GM18858 (cell line): Measurements from ENCODE around the gene GDPD5.

Experiments used
- ATAC-seq: cut with Tn5 transposase; IDR thresholded peaks from one replicate; pipeline ENCODE4 v1.9.1; 2021; ENCODE audit not compliant: unreplicated experiment

GDPD5 gene

DNA sequence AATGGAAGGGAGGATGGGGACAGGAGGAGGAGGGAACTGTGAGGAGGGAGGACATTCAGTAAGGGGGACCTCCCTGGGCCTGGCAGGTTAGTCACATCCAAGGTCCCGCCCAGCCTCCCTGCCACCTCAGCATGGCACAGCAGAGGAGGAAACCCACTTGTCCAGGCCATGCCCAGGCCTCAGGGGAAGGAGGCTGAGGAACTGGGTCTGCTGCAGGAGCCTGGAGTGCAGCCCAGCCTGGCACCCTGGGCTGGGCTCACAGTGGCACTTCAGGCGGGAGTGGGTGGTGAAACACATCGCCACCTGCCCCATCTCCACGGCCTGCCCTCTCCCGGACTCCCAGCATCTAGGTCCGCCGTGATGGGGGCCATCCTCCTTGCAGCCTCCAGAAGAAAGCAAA, 75.5 kb downstream of the GDPD5 start:
- ATAC-seq, result no peak

DNA sequence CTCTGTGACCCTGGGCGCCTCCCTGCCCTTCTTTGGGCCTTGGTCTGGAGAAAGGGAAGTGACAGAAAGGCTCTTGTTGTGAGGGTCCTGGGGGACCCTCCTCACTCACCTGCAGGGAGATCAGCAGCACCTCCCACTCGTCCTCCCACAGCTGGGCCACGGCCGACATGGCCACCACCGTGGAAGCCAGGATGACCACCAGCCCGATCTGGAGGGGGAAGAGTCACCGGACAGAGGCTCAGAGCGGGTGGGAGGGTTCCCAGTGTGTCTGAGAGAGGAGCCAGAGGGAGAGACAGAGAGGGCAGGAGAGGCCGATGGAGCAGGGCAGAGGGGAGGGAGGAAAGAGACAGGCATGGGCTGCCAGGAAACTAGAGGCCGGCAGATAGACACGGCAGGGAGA, 76.0 kb downstream of the GDPD5 start:
- ATAC-seq, result no peak

DNA sequence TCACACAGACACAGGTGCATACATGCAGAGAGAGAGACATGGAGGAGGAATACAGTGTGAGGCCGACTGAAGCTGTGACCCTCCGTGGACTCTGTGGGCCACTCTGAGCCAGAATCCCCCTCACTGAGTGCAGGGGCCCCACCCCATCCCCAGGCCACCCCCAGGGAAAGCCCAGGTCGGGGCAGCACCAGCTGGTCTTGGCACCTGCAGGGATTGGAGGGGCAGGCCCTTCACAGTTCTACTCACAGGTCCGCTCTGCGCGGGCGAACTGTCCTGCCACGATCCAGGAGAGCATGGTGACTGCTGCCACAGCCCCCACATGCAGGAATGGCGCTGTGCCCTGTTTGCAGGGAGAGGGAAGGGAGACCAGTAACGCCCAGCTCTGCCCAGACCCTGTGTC, 76.5 kb downstream of the GDPD5 start:
- ATAC-seq, result no peak

DNA sequence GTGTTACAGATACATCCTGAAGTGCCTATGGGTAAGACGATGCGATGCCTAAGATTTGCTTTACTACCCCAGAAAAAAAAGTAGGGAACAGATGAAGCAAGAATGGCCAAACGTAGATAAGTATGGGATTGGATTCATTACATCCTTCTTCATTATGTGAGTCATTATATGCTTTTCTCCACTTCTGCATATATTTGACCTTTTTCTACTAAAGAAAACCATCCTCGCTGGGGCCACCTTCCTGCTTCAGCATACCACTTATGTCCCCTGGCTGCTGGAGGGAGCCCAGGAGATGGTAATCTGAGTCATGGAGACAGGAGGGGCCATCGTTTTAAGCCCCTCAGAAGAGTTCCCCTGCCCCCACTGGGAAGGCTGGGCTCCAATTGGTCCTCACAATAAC, 78.3 kb downstream of the GDPD5 start:
- ATAC-seq, result no peak

DNA sequence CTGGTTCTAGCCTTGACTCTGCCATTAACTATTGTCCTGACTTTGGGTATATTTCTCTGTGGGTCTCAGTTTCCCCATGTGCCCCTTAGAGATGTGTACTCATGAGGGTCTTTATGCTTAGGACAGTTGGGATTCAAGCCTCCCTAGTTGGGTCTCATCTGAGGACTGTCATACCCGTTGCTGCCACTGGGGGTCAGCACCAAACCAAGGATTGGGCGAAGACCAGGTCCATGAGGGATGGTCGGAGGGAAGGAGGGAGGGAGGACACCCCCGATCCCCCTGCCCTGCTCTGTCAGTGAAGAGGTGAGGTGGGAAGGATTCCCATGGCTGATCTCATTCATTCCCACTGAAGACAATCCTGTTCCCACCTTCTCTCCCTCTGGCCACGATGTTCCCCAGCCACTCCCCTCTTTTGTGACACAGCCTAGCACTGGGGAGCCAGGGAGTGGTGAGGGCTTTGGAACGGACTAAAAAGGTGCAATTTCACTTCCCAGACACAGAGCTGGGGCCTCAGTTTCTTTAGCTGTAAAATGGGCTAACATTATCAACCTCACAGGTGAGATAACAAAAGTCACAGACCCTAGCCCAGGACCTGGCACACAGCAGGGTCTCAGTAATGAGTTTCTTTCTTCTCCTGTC, 80.3 kb downstream of the GDPD5 start:
- ATAC-seq, result no peak

DNA sequence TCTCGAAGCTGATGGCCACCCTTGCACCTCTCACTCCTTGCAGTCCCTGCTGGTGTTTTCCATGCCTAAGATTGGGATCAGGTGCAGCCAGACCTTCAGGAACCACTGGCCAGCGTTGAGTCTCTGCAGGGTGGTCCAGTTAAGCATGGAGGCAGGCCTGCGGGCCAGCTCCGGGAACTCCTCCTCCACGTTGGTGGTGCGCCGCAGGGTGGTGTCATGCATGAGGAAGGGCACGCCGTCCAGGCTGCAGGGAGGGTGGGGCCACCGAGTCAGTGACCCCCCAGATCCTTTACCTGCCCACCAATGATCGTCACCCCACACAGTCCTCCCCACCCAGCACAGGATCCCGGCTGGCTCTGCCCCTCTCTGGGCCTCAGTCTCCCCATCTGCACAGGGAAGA, 82.7 kb downstream of the GDPD5 start:
- no peak for ATAC-seq

DNA sequence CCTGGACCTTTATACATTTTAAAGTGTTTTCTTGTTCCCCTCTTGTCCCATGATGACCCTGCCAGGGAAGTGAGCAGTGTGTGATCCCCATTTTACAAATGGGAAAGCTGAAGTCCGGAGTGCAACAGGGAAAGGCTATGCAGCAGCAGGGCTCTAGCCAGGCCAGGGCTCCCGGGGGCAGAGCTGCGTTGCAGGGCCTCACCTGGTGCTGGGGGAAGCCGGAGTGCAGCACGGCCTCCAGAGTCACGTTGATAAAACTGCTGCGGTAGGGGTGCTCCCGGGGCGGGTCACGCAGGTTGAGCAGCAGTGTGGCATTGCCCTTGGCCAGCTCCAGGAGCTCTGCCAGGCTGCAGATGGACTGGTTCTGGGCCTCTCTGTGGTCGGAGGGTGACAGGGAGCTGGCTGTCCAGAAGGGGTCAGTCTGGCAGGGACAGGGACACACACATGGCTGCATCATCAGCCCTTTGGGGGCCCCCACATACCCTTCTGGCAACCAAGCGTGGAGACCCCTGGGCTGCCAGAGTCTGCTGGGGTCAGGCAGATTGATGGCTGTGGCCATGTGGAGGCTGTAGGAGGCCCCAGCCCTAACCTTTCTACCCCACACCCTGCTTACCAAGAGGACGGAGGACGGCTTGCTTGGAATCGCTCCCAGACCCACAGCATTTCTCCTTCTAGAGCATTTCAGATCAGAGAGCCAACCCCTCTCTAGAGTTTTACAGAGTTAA, 83.4 kb downstream of the GDPD5 start:
- ATAC-seq, result no peak

DNA sequence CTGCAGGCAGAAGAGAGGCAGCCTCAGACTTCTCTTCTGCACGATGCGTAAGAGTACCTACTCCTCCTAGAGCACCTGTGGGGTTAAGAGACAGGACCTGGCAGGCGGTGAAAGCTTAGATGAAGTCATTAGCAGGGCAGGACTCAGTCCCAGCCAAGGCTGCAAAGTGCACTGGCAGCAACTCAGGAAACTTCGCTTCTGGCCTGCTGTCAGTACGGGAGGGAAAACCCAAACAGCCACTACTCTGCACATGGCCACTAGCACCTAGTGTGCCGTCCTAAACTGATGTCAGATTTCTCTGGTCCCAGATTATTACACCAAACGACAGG, 84.0 kb downstream of the GDPD5 start:
- no peak for ATAC-seq

DNA sequence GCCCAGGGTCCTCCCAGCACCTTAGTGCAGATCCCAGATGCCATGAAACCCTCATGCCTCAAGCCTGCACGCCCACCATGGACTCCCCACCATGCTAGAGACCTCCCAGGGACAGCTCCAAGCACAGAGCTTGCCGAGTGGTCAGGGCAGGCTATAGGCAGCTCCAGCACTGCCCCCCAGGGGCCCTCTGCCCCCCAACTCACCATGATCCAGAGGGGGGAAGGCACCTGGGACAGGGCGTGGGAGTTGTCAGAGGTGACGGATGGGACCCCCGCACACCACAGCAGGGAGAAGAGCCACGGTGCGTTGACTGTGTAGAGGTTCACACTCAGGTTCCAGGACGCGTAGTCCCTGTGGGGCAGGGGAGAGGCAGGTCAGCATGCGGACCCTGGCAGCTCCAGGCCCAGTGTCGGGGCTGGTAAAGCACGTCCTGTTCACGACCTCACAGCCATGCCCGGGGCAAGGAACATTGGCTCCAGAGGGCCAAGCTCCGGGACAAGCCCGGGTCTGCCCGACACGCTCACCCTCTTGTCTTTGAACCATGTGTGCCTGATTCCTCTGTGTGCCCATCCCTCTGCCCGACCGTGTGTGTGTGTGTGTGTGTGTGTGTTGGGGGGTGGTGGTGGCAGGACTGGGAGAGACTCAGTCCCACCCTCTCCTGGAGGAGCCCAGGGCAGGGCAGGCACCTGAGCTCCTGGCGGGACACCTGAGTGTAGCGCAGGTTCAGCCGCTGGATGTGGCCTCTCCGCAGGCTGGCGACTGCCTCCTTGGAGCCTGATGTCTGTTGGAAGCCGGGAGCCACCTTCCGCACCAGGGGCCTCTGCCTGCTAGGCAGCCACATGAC, 84.6 kb downstream of the GDPD5 start:
- ATAC-seq, result no peak

DNA sequence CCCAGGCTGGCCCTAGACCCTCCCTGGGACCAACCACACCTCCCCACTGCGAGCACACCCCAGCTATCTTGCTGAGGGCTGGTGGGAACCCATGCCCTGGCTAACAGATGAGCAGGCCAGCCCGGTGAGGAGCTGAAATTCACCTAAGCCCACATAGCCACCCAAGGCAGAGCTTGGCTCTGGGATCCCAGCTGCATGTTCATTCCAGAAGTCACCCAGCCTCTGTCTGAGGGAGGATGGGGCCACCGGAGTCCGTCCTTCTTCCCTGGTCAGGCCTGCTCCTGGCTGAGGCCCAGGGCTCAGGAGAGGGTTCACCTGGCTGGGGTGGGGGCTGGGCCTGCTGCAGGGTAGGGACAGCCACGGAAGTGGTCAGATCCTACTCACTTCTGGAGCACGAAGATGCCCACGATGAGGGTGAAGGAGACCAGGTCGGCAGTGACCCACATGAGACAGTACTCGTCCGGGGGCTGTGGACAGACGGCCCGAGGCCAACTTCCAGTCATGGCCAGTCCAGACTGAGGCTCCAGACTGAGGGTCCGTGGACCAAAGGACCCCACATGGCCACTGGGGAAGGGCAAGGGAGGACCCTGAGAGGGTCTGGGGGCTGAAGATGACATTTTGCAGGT, 86.1 kb downstream of the GDPD5 start:
- ATAC-seq, result no peak

DNA sequence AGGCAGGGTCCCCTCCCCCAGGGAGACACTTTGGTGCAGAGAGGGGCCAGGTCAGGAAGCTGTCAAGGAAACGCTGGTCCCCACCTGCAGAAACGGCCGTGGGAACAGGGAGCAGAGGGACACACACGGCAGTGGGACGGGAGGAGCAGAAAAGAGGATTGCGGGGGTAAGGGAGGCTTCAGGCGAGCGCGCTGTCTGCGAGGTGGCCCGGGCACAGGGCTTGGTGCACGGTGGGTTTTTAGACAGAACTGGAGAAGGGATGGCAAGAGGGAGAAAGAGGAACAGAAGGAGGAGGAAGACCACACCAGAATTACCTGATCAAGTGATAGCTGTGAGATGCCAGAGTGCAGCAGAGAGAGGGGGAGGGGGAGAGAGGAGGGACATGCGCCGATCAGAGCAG, 86.7 kb downstream of the GDPD5 start:
- ATAC-seq, result no peak

DNA sequence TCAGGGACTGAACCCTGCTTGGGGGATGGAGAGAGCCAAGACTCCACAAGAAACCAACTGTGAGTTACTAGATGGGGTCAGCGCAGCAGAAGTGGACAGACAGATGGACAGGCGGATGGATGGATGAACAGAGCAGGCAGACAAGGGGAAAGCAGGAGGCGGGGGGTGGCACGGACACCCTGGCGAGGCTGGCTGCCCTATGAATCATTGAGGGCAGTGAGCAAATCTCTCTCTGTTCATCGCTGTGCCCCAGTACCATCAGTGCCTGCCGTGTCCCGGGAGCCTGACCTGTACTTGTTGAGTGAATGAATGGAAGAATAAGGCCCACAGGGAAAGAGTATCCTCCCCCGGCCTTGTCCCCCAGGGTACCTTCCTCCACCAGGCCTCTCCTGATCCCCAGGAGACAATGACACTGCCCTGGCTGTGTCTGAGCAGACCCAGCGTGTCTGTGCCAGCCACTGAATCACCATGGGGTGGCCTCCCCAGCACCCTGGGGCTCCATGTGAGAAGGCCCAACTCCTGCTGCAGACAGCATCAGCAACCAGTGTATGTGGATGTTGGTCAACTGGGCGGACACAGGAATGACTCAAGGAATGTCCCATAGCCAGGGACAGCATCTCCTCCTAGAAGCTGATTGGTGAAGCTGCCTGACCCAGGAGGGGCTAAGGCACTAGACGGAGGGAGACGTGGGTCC, 87.6 kb downstream of the GDPD5 start:
- no peak for ATAC-seq

DNA sequence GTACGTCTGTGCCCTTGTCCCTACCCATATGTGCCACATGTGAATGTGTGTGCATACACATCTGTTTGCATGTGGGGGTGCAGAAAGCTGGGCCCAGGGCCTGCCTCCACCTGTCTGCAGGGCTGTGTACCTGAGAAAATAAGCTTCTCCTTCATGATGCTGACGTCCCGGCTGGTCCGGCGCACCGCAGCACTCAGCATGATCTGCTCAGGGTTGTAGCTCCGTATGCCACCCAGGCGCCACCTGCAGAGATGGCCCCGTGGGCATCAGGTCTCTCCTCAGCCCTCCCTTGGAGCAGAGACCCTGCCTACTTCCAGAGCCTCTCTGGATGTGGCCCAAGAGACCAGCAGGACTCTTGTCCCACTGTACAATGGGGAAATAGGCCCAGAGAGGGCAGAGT, 88.9 kb downstream of the GDPD5 start:
- ATAC-seq, result no peak

DNA sequence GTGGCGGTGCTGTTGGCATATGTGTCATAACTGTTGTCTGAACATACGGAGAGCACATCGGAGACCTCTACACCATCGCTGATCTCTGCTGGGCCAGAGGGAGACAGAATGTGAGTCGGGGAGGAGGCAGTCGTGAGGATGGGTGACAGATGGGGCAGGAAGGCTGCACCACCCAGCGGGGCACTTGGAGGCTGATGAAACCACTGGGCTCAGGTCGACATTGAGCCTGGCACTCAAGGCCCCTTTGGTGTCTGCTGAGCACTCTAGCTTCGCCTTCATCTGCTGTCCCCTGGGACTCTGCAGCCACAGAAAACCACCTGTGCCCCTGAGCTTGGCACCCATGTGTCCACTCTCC, 90.2 kb downstream of the GDPD5 start:
- ATAC-seq, result no peak

DNA sequence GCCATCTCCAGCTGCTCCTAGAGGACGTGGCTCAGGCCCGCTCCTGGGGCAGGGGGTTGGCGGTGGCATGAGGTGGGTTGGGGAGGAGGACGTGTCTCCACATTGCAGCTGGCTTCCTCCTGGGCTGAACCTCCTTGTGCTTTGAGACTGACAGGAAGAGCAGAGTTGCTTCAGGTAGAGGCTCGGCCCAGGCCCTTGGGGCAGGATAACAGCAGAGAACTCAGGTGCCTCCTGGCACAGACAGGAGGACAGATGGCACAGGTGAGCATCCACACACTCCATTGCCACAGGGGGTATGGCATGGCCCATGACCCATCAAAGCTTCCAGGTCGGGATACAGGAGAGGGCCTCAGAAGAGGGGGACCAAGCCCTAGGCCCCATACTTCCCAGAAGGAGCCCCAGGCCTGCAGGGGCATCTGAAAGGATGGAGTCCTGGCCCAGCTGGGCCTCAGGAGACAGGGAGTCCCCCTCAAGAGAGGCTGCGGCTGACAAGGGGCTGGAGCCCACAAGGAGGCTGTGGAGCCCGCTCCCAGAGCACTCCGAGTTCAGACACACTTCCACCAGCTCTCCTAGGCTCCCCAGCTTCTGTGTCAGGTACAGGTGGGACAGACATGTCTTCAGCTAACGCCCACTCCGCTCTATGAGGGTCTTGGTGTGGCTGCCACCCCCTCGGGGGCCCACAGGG, 90.7 kb downstream of the GDPD5 start:
- no peak for ATAC-seq

DNA sequence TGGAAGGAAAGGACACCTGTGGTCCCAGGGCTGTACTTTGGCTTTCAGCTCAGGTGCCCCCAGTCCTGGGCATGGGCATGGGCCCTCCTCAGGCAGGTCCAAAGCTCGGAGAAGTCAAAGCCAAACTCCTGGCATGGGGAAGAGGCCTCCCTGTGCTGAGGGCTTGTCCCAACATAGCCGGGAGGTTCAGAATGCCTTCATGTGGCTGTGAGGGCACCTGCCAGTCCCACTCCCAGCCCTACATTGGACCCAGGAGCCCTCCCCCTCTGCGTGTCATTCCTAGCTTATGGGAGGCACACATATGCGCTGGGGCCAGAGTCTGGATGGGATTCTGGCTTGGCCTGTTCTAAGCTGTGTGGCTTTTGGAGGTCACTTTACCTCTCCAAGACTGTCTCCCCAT, 91.7 kb downstream of the GDPD5 start:
- ATAC-seq, result no peak

DNA sequence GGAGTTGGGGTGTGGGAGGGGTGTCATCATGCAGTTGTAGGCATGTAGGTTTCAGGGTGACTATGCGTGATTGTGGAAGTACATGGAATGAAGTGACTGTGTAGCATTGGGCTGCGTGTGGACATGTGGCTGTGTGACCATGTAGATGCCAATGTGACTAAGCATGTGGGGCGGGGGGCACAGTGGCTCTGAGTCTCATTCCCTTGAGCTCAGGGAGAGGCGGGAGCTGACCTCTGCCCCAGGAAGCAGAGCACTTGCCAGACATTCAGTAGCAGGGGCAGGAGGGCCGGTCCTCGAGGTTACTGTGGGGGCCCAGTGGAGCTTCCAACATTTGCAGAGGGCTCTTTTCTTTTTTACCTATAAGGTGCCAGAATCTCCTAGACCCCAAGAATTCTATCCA, 92.3 kb downstream of the GDPD5 start:
- ATAC-seq, result no peak

DNA sequence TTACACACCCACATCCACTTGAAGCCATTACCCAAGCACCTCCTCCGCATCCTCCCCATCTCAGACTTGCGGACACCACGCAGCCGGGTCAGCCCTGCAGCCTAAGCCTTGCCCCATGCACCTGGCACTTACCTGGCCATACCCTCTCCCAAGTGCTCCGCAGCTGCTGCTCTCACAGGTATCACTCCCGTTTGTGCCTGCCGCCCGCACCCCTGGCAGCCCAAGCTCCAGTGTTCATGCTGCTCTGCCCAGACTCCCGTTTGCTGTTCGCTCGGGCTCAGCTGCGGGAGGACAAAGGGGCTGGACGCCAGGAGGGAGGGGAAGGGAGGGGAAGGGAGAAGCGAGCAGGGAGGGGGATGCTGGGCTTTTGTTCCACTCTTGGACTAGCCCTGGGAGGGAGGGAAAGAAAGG, 92.8 kb downstream of the GDPD5 start, which contains the start of gene KLHL35:
Gene KLHL35 (minus strand): TSS at position 293 of the 411 bp plus-strand sequence. CDS start 2,574 bp downstream, outside the sequence.
- ATAC-seq, result no peak

DNA sequence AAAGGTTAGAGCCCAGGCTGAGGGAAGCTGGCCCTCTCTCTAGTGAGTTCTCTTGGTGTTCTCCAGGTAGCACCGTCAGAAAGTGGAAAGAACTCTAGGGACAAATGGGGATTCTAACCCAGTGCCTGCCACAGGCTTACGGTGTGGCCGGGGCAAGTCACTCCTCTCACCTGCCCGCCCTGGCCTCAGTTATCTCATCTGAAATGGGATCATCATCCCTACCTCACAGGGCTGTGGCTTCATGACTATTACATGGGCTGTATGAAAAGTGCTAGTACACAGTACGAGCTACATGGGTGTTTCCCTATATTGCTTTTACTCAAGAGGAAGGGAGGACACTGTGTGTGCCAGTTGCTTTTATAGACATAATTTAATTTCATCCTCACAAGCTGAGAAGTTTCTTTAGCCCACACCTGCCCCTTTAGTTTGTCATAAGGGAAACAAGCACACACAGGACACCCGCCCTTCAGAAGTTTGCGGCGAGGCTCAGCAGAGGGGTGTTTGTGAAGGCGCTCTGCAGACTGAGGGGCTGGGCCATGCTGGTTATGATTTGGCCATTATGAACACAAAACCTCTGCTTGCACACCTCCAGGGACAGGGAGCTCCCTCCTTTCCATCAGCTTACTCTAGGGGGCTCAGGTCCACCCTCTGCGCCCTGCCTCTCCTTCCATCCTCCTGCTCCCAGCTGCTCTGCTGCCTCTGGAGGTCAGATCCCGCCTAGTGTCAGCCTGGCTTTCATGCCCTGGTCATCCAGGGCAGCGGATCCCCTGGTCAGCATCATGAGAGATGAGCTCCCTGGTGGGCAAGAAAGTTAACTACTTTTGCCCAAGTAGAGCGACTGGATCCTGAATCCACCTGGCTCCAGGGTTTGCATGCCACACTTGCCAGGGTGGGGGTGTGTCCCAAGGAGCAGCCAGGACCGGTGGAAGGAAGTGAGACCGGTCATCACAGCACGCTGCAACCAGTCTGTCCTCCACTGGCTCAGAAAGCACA, 93.9 kb downstream of the GDPD5 start:
- no peak for ATAC-seq
